OCI-LY7 (cell line): ENCODE results near the gene FNDC10. TPM values are rescaled to one million over a fixed set of nuclear protein-coding genes. Genes with fewer than 3 reads are reported as not detected.
"Not testable (repeated sequence)": the region's sequence is repeated elsewhere in the genome, so short reads cannot be mapped to it uniquely, and the experiment has no call there.

Experiments used
- BruUV-seq: library from RNA; stranded (reverse); fragments of 400-500 nt; replicated peaks from 2 replicates; lab custom pipeline; 2021; lab: Mats Ljungman, UMichigan
- CTCF ChIA-PET: fragments of 300-600 bp; sonication (Branson Sonifier 250); formaldehyde crosslinking; loops from one replicate; lab custom pipeline; 2022; ENCODE audit warnings: antibody characterized with exemption; ENCODE audit not compliant: unreplicated experiment; lab: Charles Lee
- POLR2A ChIA-PET: fragments of 300-600 bp; sonication (Branson Sonifier 250); formaldehyde crosslinking; loops from one replicate; lab custom pipeline; 2022; ENCODE audit warnings: antibody characterized with exemption; lab: Charles Lee
- DNase-seq: peaks from one replicate; pipeline ENCODE4 v3.0.0-alpha.2; 2015; ENCODE audit warnings: low spot score
- H2AFZ ChIP-seq: fragments of 200-600 bp; sonication (generic), shearing (Covaris generic); 2 replicates; pipeline ENCODE4 v1.6.1; 2014; ENCODE audit warnings: mild to moderate bottlenecking, antibody characterized with exemption, low read length, moderate library complexity
- H3K27ac ChIP-seq: fragments of 200-600 bp; sonication (generic); 2 replicates; pipeline ENCODE4 v1.5.1; 2014; ENCODE audit warnings: mixed run types, low read depth, mild to moderate bottlenecking, moderate library complexity, low read length, inconsistent platforms; ENCODE audit not compliant: poor library complexity, severe bottlenecking
- H3K36me3 ChIP-seq: fragments of 200-600 bp; sonication (generic); 2 replicates; pipeline ENCODE4 v1.6.1; 2014; ENCODE audit warnings: mild to moderate bottlenecking, antibody characterized with exemption, low read length, moderate library complexity, mixed read lengths; ENCODE audit not compliant: insufficient read depth
- H3K4me1 ChIP-seq: fragments of 200-600 bp; sonication (generic); 2 replicates; pipeline ENCODE4 v1.5.1; 2014; ENCODE audit warnings: mild to moderate bottlenecking, low read length; ENCODE audit not compliant: insufficient read depth, poor library complexity, severe bottlenecking
- H3K4me2 ChIP-seq: fragments of 200-600 bp; sonication (generic); 2 replicates; pipeline ENCODE4 v1.6.1; 2014; ENCODE audit warnings: mild to moderate bottlenecking, low read length
- H3K4me3 ChIP-seq: fragments of 200-600 bp; sonication (generic); 2 replicates; pipeline ENCODE4 v1.5.1; 2014; ENCODE audit warnings: mild to moderate bottlenecking, low read depth, low read length; ENCODE audit not compliant: poor library complexity, severe bottlenecking
- H3K79me2 ChIP-seq: fragments of 200-600 bp; sonication (generic); 2 replicates; pipeline ENCODE4 v1.6.1; 2016; ENCODE audit warnings: low read depth, mild to moderate bottlenecking, low read length, moderate library complexity, mixed read lengths; ENCODE audit not compliant: insufficient read depth
- H3K9me2 ChIP-seq: fragments of 200-600 bp; sonication (generic); 2 replicates; pipeline ENCODE4 v1.6.1; 2016; ENCODE audit warnings: mild to moderate bottlenecking, low read length, mixed read lengths; ENCODE audit not compliant: insufficient read depth
- H3K9me3 ChIP-seq: fragments of 200-600 bp; sonication (generic); 2 replicates; pipeline ENCODE4 v1.6.1; 2014; ENCODE audit warnings: mild to moderate bottlenecking, mixed run types, low read length, mixed read lengths
- H4K20me1 ChIP-seq: fragments of 200-600 bp; sonication (generic); 2 replicates; pipeline ENCODE4 v1.6.1; 2014; ENCODE audit warnings: mild to moderate bottlenecking, antibody characterized with exemption, low read length, moderate library complexity, mixed read lengths; ENCODE audit not compliant: insufficient read depth
- CTCF ChIP-seq: fragments of 200-600 bp; sonication (generic); conservative IDR thresholded peaks from 2 replicates; pipeline ENCODE4 v1.5.1; 2014; ENCODE audit warnings: mild to moderate bottlenecking, antibody characterized with exemption, low read length, moderate library complexity, mixed read lengths
- EZH2phosphoT487 ChIP-seq: fragments of 200-600 bp; sonication (generic); IDR thresholded peaks from 2 replicates; pipeline ENCODE4 v1.6.1; 2018; ENCODE audit warnings: low read depth, borderline replicate concordance, mild to moderate bottlenecking, mixed run types, antibody characterized with exemption, low read length, moderate library complexity, mixed read lengths
- intact Hi-C: fragments of 100-400 bp; cut with micrococcal nuclease; formaldehyde crosslinking; loops from one replicate; pipeline ENCODE4 v1.10.0; 2022; ENCODE audit not compliant: unreplicated experiment
- total RNA-seq, 2 experiments: library from RNA; depleted of rRNA in 1 of 2; stranded (reverse); fragments of >200 nt in 1 of 2; shearing (Covaris generic) in 1 of 2; gene quantifications; 2 replicates each; pipeline ENCODE4 v1.2.3, GENCODE V29; 2014 to 2022

The FNDC10 gene
- total RNA-seq, 2 experiments from 2014 or later: 1.3 to 2.7 TPM

GRCh38 chr1:1556961-1557360, 43.0 kb downstream of the FNDC10 start:
- intact Hi-C loops: not testable (repeated sequence)

GRCh38 chr1:1556505-1556904, 43.4 kb downstream of the FNDC10 start:
- intact Hi-C loops: no loop called here
- Histone ChIP-seq H3K79me2 (no peaks in the 10 kb centered on the region; the same call in 1 of the 2 replicates), H3K4me3 (no peak overlapping the region), H3K9me3 (no peaks in the 10 kb centered on the region), H3K27ac (peak overlapping the region; percentile 72), H3K4me2 (peak overlapping the region; percentile 57), H4K20me1 (no peaks in the 10 kb centered on the region), H3K4me1 (peaks cover 33% of the 10 kb centered on the region), H3K36me3 (peaks cover 30% of the 10 kb centered on the region), H2AFZ (no peak overlapping the region), H3K9me2 (no peaks in the 10 kb centered on the region)
- POLR2A ChIA-PET: interaction anchor here (1.6 kb wide), 1 partner anchor 14 kb away, joined by 6 read pairs; no protein-coding TSS in a partner anchor
- BruUV-seq: no TSS peak
- TF ChIP-seq CTCF (no peak), EZH2phosphoT487 (no peak)
- CTCF ChIA-PET: no interaction called here
- no peak for DNase-seq

More at GRCh38 chr1:1556961-1557360, 43.0 kb downstream of the FNDC10 start:
- H3K36me3 ChIP-seq: peaks cover 35% of the 10 kb centered on the region
- H2AFZ ChIP-seq, CTCF ChIA-PET, BruUV-seq, H4K20me1 ChIP-seq, H3K9me2 ChIP-seq, H3K79me2 ChIP-seq, DNase-seq, H3K9me3 ChIP-seq: not testable (repeated sequence)
- peak overlapping the region; percentile 15 for H3K4me3 ChIP-seq
- H3K27ac ChIP-seq: peak overlapping the region; percentile 72
- peaks cover 36% of the 10 kb centered on the region for H3K4me1 ChIP-seq
- H3K4me2 ChIP-seq: peak overlapping the region; percentile 57
- POLR2A ChIA-PET: interaction anchor here (1.6 kb wide), 1 partner anchor 14 kb away, joined by 6 read pairs; no protein-coding TSS in a partner anchor

- ChIA-PET POLR2A (no interaction called here), CTCF (no interaction called here)
- intact Hi-C loops: no loop called here
- no peak overlapping the region for H3K27ac ChIP-seq
- TF ChIP-seq CTCF: no peak
- no peak for TF ChIP-seq EZH2phosphoT487
- no peaks in the 10 kb centered on the region; the same call in 1 of the 2 replicates for H3K79me2 ChIP-seq
- H3K36me3 ChIP-seq: peaks cover 17% of the 10 kb centered on the region; the same call in 1 of the 2 replicates
- no peaks in the 10 kb centered on the region for H3K9me2 ChIP-seq
- no peaks in the 10 kb centered on the region for H3K9me3 ChIP-seq
- DNase-seq: no peak
- H3K4me1 ChIP-seq: peaks cover 33% of the 10 kb centered on the region
- H4K20me1 ChIP-seq: no peaks in the 10 kb centered on the region
- no peak overlapping the region for H3K4me3 ChIP-seq
- H2AFZ ChIP-seq: no peak overlapping the region
- no TSS peak for BruUV-seq
- H3K4me2 ChIP-seq: no peak overlapping the region
These were observed 44.7 kb downstream of the FNDC10 start for GRCh38 chr1:1554926-1555915.
